DLD1 (cell line): Measurements from ENCODE around the gene PM20D1.

Source experiments
- in situ Hi-C: cut with HindIII; loops from 2 replicates; pipeline ENCODE4 v1.10.0; 2017; ENCODE audit warnings: low sequenced_read_pairs

PM20D1 gene

DNA sequence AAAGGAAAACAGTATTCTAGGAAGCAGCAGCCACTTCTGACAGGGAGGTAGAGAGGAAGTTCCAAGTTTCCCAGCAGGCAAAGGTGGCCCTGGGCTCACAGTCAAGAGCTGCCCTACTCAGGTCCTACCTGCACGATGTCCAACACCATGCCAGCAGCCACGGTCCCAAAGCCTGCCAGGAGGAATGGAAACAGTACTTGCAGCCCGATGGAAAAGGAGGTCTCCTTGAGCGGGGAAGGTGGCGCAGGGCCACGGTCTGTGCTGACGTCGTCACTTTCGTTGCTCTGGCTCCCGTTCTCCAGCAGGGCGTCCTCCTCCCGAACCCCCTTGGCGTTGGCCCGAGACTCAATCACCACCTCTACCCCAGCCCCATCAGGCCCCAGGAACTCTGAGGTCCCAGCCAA is 40.0 kb downstream of the PM20D1 start:
- in situ Hi-C loops: no loop called here

DNA sequence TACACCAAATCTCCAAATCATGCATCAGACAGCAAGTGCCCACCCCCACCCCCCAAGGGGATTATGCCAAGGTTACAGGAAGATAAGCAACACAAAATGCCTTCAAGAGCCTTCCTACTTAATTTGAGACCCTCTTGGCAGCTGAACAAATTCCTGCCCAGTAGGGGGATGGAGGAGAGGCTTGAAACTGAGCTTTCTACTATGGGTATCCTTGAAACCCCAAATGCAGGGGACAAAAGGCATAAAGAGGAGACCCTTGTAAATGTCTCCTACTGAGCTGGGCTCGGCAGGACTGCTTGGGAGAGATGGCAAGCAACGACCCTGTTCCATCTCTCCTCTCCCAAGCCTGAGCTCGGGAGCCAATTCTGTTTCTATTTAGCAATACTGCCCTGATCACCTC is 40.5 kb downstream of the PM20D1 start:
- in situ Hi-C loops: no loop called here

DNA sequence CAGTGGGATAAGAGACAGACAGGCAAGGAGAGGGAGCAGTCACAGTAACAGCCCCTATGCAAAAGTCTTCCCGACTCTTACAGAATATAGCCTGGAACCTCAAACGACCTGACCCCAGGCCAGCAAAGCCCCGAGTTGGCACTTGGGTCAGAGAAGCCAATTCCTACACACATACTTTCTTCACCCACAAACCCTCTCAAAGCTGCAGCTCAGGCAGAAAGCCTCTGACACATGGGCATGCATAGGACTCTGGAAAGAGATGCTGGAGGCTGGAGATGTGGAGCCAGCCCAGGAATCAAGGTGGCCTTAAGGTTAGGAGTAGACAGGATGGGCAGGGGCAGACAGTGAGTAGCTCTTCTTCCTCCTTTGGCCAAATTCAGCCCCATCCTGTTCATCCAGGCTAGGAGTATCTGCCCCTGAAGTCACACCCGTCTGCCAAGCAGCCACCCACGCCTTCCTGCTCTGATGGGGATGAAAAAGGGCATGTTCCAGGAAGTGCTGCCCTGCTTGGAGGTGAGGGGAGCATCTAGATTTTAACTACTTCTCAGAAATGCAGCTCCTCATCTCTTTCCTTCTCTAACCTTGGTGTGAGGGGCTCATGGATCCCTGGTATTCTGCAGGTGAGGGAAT is 44.7 kb downstream of the PM20D1 start:
- in situ Hi-C loops: no loop called here

DNA sequence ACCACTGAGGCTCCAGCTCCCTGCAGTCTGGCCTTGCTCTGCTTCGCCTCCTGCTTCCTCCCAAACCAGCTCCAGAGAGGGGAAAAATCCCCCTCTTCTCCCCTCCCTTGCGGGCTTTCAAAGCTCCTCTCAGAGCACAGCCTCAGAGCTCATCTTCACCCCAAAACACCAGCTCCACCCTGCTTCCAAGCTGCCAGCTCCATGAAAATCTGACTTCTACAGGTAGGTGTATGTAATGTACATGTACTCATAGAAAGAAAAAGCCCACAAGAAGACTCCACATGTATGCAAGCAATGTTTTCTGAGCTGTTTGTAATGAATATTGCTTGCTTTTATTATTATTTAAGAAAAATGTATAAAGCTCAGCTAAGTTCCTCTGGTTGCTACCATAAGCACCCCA is 45.3 kb downstream of the PM20D1 start:
- in situ Hi-C loops: no loop called here

DNA sequence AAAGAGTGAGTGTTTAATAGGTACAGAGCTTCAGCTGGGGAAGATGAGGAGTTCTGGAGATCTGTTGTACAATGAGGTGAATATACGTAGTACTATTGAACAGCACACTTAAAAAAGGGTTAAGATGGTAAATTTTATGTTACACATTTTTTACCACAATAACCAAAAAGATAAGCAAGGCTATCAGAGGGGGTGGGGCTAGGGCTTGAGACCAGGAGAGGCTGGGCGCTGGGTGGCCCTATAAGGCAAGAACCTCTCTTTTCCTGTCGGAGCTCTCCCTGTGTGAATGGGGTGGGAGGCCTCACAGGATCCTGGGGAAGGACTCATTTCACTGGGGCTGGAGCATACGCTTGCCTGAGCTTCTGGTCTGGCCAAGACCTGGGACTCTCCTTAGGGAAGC is 45.9 kb downstream of the PM20D1 start:
- in situ Hi-C loops: no loop called here

DNA sequence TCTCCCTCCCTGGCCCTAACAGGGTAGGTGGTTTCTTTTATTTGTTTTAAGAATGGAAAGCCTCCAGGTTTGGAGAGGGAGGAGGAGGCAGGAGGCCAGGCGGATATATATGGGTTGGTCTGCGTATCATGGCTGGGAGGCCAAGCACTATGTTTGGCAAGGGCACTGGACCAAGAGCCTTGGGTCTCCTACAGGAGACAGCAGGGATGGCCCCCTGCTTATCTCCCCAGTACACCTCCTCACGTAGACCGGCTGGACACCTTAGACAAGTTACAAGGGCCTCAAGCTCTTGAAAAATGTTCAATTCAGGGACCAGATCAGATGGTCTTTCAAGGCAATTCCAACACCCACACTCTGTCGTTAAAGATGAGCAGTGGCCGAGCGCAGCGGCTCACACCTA is 47.9 kb downstream of the PM20D1 start:
- in situ Hi-C loops: no loop called here

DNA sequence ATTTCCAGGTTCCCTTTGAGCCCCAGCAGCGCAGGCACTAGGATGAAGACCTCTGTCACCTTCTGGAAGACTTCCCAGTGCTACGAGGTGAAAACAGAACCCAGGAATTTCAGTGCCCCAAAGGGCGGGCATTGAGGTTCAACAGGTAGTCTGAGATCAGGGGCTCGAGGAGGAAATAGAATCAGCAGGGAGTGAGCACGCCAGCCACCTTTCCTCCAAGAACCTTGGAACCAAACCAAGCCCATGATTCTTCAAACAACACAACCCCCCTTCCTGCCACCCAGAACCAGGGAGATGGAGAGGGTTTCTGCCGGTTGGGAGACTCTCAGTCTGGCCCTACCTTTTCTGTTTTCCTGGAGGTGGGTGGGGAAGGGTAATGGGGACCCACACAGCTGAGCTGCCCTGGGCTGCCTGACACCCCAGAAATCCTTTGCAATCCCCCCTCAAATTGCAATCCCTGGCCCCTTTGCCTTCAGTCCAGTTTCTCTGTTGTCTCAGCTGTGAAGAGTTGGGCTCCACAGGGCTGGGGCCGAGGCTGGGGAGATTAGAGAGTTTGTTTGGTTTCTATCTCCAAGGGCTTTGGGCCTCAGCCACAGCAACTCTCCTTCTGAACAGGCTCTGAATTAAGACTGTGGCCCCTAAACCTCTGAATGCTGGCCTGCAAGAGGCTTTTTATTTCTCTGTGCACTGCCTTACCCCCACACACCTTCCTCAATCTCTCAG is 48.8 kb downstream of the PM20D1 start:
- in situ Hi-C loops: no loop called here

DNA sequence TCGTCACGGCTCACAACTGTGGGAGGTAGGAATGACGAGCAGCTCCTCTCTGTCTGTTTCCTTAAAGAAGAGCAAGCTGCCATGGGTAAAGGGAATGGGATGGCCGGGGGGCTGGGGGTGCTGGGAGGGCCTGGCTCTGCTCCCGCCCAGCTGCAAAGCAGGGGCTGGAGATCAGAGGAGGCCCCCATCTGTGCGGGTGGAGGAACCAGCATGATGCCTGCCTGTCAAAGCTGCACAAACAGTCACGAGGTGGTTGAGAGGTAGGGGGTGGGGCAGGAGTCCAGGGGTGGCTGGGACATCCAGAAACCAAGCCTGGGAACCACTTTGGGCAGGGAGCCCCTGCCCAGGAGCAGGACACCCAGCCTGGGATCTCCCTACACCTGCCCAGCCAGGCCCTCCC is 49.5 kb downstream of the PM20D1 start:
- in situ Hi-C loops: no loop called here

DNA sequence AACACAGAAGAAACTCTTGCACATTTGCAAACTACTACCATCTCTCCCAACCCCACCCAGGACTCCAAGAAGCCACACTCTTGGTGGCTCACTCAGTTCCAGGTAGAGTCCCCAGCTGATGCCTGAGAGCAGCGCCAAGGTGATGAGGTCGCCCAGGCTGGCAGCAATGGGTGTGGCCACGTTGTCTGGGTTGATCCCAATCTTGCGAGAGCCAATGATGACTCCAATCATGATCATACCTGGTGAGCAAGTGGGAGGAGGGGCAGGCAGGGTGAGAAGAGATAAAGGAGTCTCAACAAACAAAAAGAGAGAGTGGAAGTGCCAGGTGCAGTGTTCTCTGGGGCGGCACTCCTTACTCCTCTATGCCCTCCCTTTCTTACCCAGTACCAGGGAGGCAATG is 51.4 kb downstream of the PM20D1 start:
- in situ Hi-C loops: no loop called here

DNA sequence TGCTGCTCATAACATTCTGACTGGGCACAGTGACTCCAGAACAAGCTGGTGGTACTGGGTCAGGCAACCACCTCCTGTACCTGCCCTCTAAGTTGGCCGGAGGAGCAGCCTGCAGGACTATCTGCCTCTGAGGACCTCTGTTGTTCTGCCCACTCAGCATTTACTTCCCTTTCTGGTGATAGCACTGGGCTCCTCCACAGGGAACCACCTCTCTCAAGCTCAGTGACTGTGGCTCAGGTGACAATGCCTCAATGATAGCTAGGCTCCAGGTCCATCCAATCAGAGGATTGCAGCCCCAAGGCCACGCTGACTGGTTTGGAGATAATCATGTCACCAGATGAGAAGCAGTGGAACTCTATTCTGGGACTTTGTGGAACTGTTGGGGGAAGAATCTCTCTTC is 52.8 kb downstream of the PM20D1 start:
- in situ Hi-C loops: no loop called here

DNA sequence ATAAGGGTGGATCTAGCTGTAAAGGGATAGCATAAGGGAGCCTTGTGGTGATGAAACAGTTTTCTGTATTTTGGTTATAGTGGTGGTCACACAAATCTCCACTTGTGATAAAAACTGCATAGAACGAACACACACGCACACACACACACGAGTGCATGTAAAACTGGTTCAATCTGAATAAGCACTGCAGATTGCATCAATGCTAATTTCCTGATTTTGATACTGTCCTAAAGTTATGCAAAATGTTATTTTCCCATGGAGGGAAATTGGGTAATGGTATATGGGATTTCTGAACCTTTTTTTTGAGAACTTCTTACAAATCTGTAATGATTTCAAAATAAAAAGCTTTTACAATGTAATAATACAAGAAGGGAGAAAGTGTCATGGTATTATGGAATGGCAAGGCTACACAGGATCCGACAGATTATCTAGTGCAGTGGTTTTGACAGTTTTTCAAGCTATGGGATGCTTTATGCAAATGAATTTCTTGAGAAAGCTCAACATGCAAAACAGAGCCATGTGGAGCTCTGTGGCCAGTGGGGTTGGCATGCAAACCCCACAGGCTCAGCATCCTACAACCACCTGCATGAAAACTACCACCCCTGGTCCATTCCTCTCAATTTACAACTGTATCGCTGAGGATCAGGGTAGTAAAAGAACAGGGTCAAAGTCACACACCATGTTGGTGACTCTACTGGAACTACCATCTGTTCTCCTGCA is 55.8 kb downstream of the PM20D1 start:
- in situ Hi-C loops: no loop called here

DNA sequence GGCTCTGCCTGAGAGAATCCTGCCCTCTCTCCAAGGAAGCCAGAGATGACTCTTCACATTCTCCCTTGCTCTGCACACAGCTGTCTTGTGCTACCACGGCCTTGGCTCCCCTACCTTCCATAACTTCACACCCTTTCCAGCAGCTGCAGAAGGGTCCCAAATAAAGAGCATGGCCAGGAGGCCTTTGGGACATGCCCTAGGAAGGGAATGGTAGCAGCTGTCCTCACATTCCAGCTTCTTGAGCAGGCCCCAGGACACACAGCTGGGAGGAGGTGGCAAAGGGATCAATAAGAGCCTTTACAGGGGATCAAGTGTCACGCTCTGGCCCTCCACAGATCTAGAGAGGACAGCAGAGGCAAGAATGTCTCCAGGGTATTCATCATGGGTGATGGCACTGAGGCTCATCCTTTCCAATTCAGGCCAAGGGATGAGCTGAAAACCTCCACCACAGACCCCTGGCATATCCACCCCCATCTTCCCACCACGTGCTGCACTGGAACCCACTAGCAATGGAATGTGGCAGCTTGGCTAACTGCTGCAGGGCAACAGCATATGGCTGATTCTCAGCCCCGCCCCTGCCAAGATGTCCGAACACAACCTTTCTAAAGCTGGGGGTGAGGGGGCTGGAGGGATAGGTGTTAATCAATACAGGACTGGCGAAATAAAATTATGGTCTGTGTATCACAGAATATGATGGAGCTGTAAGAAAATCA is 56.8 kb downstream of the PM20D1 start:
- in situ Hi-C loops: no loop called here

DNA sequence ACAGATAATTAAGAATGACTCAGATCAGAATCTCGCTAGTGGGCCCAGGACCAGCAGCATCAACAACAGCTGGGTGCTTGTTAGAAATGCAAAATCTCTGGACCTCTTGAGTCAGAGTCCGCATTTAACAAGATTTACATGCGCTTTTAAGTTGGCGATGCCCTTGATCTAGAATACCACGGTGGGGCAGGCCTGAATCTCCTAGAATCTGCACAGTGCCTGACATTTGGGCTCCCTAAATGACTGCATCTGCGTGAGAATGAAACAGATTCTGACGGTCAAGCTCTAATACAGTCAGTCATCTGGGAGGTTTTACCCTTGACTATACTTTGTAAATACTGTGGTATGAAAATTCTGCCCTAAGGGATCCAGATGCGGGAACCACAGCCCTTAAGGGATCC is 57.5 kb downstream of the PM20D1 start:
- in situ Hi-C loops: no loop called here

DNA sequence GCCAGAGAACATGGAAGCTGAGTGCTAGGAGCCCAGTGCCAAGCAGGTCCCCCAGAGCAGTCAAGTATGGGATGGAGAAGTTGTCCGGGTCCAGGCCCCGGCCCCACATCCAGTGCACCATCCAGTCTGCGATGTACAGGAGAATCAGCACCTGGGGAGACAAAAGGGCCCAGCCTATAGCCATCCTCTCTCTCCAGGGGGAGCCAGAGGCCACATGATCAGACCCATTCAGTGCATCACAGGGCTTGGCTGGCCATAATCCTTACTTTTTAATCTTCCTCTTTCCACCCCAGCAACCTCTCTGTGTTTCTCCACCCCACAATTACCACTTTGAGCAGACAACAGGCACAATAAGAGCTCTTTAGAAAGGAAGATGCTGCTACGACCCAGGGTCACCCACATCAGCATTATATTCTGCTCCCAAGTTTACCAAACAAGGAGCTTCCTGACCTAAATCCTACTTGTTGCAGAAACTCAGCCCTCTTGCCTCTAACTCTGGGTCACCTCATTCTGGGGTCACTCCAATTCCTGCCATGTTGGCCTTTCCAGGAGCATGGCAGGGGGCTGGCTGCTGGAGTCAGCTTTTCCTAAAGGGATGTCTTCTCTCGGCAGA is 58.3 kb downstream of the PM20D1 start:
- in situ Hi-C loops: no loop called here

DNA sequence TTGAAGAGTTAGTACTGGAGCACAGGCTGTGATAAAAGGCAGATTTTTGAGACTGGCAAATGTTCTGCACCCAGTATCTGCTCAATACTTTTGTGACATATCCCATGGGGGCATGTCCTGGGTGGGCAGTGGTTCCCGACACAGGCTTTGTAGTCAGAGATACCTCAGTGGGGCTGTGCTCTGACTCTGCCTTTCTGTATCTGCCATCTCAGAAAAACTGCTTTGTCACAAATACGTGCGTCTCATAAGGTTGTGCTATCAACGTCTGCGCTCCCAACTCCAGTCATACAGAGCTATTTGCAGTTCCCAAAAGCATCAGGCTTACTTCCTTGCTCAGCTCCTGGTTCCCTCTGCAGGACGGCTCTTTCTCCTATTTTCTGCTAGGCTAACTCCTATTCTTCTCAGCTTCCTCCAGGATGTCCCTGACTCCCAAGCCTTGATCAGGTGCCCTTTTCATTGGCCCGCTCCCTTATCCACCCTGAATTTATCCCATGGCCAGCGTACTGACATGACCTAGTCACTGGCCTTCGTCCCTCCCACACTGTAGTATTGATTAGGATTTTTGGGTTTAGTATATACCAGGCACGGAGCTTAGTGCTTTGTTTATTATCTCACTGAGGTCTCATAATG is 62.5 kb downstream of the PM20D1 start:
- in situ Hi-C loops: no loop called here

DNA sequence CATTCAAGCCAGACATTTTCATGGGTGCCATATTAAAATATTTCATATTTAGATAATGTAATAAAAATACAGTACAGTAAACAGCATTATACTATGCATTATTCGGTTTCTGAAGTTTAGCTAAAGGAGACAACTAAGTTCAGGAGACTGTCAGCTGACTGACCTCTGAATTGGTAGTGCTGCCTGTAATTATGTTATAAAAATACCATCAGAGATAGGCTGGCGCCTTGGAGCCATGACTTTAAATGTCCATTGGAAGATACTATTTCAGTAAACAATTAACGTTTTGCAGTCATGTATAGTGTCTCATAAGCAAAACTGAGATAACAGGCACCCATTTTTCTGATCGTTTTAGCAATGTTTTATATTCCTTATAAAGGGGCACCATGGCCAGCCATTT is 63.3 kb downstream of the PM20D1 start:
- in situ Hi-C loops: no loop called here

DNA sequence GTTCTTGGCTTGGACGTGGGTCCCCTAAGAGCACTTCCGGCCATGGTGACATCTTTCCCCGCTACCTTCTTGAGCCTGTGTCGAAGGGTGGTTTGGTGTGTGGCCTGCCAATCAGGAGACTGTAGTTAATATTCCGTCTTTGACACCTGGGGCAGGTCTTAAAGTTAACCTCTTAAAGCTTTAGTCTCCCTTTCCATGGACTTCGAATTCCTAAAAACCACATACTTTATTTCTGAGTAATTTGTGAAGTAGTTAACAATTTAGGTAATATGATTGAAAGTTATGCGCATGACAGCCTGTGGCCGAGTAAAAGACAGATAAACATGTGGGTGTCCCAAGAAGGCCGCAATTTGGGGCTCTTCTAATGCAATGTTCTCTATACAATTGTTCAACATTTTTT is 64.5 kb downstream of the PM20D1 start:
- in situ Hi-C loops: no loop called here

DNA sequence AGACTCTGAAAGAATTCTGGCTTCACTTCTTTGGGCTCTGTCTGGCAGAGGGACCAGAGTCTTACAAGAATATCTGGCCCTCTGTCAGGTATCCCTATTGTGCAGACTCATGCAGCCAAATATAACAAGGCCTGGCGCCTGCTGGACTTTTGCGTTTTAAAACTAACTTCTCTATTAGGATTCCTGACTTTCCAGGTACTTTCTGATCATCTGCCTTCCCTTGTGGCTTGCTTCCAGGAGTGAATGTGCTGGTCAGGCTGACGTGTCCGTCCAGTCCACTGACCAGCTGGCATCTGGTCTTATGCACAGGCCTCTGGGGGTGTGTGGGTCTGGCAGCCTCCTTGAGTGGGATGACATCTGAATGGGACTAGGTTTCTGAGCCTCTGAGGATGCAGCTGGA is 66.0 kb downstream of the PM20D1 start:
- in situ Hi-C loops: no loop called here

DNA sequence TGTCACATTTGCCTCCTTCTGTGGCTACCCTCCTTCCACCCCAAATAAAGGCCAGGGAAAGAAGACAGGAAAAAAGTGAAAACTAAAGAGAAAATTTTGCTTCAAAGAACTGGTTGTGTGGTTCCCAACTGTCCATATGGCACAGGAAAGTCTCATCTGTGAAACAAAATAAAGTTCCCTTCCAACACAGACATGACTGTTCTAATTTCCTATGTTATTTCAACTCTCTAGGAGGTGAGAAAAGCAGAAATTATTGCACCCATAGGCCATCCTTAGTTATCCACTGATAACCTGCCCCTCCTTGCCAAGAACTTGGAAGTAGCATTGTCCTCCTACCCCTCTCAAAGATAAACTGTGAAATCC is 66.5 kb downstream of the PM20D1 start:
- in situ Hi-C loops: no loop called here

DNA sequence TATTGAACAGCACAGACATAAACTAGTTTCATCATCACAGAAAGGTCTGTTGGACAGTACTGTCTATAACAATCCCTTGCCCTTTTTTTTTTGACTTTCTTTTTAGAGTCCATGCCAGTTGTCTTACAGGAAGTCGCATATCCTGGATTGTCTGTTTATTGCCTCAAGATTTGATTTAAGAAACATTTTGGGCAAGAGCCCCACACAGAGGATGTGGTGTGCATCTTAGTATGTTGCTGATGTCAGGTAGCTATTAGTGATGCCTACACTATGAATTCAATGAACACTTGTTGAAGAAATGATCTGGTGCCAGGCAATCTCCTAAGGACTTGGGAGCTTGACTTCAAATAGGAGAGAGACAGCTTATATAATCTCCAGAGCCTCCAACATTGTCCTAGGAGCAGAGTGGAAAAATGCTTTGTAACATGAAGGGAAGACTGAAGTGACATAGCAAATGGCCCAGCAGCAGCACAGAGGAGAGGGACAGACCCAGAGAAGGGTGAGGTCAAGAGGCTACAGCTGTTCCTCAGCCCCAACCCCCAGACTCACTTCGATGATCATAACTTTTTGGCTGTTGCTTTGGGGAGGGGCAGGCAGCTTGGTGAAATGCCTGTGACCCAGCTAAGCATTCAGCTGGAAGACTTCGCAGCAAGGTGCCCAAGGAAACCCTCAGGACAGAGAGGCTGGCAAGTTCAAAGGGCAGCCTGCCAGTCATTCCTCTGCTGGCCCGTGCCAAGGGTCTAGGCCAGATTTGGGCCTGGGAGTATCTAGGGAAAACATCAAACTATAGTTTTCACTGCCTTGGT is 67.1 kb downstream of the PM20D1 start:
- in situ Hi-C loops: no loop called here
